ENCODE data around the gene ARHGDIB.

ARHGDIB gene

DNA sequence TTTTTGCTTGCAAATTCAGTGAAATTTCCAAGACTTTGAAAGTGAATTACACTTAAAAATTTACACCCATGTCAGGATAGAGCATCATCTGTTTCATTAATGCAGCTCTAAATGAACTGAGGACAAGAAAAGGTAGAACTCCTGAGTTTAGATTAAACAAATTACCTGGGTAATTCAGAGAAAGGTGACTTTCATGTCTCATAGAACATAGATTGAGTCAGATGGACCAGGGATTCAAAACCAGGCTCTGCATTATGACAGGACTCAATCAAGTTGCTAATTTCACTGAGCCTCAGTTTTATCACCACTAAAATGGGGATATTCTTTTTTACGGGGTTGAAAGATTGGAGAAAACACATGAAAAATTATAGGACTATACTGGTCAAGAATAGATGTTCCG is 4.5 kb downstream of the ARHGDIB start:
- DNase-seq (ENCODE audit: low read depth in 2 of 2) = no peak

DNA sequence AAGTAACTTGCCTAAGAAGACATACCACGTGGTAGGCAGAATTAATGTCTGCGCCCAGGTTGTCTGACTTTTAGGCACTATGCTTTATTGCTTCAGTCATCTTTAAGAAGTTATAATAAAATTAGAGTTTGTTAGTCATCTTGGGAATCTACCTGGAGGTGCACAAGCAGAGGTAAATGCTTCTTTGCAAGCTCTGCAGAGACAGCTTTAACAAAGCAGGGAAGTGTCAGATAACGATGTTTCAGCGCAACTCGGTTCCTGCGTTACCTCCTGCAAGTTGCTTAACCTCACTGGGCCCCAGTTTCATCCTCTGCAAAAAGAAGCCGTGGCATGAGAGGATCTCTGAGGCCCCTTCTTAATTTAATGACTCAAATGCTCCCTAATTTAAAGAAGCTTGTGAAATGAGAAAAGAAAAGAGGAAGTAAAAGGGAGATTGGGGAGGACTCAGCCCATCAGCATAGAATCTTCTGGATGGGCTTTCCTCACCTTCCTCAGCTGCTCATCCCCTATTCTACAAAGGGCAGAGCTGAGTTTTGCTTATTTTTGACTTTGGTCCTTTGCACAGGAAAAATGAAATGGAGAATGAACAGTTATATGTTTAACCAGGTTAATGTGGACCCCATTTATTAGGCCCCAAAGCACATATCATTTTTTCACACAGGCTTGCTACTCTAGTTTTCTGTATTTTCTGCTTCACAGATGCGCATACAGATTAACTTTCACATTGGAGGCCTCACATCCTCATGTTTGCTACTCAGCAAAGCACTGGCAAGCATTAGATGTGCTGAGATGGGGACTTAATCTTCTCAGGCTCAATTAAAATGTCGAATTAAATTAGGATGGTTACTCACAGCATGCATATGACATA is 5.1 kb downstream of the ARHGDIB start:
- no peak for DNase-seq (ENCODE audit: low read depth in 2 of 2)

DNA sequence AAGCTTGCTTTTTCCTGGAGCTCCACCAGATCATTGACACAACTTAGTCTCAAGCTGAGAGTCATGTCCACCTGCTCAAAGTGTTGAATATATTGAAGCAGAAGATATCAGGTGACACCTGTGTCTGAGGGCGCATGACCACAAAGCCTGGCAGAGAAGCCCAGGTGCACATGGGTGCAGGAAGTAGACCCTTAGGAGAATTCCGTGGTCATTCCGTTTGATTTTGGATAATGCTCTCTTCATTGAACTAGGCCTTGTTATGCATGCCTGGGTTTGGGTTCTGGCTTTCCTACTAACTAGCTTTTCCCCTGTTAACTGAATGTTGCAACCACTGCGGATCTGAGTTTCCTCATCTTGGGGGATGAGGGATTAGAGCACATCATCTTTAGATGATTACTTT is 7.1 kb downstream of the ARHGDIB start:
- no peak for DNase-seq (ENCODE audit: low read depth in 2 of 2)

DNA sequence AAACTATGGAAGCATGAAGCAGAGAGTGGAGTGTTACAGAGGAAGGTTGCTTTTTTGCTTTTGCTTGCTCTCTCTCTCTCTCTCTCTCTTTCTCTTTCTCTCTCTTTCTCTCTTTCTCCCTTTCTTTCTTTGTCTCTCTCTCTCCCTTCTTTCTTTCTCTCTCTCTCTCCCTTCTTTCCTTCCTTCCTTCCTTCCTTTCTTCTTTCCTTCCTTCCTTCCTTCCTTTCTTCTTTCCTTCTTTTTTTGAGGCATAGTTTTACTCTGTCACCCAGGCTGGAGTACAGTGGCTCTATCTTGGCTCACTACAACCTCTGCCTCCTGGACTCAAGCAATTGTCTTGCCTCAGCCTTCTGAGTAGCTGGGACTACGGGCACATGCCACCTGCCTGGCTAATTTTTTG is 7.6 kb downstream of the ARHGDIB start:
- no peak for DNase-seq (ENCODE audit: low read depth in 2 of 2)

DNA sequence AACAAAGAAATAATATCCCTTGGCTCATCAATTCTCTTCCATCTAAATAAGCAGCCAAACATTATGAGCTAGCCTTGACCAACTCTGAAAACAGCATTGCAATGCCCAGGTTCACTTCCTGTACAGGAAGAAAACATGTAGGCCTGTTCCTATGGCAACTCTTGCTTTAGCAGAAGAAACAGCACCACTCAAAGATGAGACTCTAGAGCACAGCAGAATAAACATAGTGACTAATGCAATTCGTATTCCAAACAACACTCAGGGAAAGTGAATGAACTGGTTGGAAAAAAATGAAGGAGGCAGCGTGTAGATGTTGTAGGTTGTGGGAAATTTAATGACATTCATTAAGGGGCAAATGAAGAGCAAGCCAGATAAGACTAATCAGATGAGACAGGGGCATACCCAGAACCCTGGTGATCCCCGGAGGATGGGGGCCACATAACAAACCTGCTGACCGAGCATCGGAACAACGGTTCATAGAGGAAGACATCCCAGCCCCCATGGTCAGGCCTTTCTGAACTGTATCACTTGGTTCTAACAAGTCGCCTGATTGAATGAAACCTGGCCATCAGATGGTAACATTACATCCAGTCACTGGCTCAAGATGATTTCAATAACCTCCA is 9.0 kb downstream of the ARHGDIB start:
- peak; percentile 60 to 64 for DNase-seq (ENCODE audit: low read depth in 2 of 2)

DNA sequence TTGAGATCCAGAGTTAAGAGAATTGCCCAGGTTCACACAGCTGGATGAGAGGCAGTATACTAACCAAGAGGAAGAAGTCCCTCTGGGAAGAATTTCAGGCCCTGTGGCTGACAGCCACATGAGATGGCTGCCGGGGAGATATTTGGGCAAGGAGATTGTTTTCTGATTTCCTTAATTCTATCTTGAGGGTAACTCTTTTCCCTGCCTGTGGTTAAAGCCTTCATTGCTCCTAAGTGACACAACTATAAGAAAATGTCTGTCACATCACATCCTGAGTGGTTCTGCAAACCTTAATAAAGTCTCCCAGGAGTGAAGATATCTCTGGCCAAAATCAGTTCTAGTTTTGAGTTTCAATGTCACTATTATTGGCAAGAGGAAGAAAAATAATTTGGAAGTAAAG is 9.6 kb downstream of the ARHGDIB start:
- DNase-seq (ENCODE audit: low read depth in 2 of 2) = no peak

DNA sequence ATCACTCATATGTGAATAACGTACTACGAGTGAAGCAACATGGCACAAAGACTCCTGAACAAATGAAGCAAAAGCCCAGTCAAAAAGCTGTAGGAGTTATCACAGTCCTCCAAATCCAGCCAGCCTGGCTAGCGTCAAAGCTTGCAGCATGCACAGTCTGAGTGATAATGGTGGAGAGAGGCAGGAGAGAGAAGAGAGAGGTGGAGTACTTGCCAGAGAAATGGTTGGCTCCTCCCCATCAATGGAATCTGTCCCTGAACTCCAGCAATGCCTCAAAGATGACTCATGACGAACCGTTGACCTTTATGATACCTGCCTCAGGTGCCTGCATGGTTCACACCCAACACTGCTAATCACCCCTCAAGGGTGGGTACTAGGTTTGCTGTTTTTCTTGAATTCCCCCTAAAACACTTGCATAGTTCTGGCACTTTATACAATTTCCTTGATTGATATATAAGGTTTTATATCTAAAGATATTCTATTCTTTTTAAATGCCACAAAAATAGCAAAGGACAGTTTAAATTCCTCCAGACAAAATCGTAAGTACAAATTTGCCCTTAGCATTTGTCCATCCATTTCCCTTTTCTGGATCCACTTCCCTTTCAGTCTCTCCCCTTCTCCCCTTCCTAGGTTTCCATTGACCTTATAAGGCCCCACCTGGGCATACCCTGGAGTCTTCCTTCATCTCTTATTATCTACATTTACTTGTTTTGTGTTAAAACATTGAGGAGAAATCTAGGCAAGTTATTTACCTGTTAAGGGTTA is 10.2 kb downstream of the ARHGDIB start:
- DNase-seq (ENCODE audit: low read depth in 2 of 2) = no peak

DNA sequence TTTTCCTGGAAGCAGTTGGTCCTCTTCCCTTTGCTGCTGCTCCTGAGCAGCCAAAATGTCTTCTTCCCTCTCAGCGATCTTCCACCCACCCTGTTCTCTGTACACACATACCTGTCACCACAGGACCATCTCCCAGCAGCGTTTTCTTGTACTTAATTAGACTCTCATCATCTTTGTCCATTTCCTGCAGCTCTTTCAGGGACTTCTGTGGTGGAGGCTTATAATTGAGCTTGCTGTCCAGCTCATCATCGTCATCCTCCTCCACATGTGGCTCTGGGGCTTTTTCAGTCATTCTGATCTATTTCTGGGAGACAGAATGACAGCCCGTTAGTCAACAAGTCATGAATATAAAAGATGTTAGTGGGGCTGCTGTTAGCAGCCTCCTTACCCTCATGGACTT is 11.0 kb downstream of the ARHGDIB start:
- DNase-seq (ENCODE audit: low read depth in 2 of 2) = no peak

DNA sequence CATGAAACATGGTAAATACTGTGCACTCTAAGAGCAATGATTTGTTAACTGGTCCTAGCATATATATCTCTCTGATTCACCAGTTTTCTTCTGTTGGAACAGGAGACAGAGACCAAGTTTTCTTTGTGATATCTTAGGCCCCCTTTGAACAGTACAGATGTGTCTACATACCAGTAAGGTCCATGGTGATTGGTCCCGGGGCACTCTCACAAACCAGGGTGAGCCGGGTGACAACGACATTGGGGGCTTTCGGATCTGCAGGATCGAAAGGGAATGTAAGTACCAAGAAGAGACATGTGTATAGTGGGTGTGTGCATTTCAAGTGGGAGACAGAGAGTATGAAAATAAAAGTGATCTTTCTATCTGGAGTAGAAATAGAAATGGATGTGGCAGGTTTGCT is 11.8 kb downstream of the ARHGDIB start:
- DNase-seq (ENCODE audit: low read depth in 2 of 2) = no peak

DNA sequence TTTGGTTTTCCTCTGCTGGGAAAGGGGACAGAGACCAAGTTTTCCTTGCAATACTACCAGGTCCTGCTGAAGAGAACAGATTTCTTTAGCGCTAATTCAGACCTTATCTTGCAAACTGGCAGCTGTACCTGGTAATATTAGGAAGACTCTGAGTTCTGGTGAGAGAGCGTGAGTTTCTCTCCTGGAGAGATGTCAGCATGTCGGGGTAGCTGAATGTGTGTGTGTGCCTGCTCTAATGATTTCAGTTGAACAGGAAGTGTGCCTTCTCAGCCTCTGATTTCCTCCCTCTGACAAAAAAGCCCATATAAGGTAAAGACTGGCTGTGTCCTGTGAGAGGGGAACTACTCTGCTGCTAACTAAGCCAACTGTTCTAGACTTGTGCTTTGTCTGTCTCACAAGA is 12.7 kb downstream of the ARHGDIB start:
- peak; percentile 80 to 83 for DNase-seq (ENCODE audit: low read depth in 2 of 2)

DNA sequence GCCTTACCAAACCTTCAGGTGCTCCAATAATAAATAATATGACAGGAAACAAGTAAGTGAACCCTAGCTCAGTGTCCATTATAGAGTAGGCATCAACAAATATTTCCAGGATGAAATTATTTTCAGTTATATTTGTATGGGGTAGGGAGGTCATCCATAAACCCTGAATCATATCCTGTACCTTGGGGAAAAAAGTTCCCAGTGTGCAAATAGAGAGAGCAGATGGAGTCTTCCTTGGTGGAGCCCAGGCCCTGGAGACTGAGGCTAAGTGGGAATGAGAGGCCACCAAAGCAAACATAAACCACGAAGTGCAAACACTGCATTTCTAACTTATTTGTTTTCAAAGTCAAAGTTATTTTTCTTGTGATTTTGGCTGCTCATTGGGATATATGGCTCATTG is 14.5 kb downstream of the ARHGDIB start:
- no peak for DNase-seq (ENCODE audit: low read depth in 2 of 2)

DNA sequence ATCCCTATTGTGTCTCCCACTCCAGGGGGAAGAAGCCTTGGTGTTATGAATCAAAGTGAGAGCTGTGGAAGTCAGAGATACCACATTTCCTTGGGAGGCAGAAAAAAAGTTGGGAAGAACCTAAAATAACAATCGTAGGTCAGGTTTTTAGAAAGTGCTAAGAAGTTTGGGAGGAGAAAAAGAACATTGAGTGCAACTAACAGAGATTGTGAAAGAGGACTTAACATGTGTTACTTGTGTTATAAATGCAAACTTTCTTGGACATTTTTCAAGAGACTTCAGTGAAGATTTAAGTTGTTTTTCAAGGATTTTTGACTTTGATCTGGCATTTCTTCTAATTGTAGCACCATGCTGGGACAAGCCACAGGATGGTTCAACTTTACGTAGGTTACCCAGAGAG is 15.2 kb downstream of the ARHGDIB start:
- DNase-seq (ENCODE audit: low read depth in 2 of 2) = no peak

DNA sequence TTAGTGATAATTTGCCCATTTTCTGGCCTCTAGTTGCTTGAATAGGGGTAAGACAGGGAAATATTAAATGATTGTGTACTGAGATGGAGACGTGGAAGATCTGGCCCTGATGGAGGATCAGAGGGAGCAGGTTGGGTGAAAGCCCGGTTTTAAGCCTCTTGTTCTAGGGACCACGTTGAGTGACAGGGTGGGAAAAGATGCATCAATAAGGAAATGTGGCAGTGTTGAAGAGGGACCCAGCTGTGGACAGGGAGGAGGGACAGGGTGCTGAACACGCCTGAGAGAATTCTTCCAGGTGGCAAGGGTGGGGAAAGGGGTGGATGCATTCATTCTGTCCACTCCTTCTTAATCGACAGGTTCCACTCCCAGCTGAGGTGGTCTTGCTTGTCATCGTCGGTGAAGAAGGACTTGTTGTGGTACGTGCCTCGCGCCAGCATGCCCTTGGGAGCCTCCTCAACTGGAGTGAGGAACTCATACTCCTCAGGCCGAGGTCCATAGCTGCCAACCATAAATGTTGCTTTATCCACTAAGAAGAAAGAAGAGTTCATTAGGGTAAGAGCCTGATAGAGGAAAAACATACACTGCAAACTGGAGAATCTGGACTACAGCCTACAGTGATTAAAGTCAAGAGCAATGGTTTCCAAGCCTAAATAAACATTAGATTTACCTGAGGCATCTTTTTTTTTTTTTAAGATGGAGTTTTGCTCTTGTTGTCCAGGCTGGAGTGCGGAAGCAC is 19.0 kb downstream of the ARHGDIB start:
- no peak for DNase-seq (ENCODE audit: low read depth in 2 of 2)

DNA sequence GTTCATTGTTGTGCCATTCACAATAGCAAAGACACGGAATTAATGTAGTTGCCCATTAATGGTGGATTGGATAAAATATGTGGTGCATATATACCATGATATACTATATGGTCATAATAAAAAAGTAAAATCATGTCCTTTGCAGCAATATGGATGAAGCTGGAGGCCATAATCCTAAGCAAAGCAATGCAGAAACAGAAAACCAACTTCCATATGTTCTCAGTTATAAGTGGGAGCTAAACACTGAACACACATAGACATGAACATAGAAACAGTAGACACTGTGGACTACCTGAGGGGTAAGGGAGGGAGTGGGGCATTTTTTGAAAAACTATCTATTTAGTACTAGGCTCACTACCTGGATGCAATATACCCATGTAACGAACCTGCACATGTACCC is 20.0 kb downstream of the ARHGDIB start:
- DNase-seq (ENCODE audit: low read depth in 2 of 2) = no peak

DNA sequence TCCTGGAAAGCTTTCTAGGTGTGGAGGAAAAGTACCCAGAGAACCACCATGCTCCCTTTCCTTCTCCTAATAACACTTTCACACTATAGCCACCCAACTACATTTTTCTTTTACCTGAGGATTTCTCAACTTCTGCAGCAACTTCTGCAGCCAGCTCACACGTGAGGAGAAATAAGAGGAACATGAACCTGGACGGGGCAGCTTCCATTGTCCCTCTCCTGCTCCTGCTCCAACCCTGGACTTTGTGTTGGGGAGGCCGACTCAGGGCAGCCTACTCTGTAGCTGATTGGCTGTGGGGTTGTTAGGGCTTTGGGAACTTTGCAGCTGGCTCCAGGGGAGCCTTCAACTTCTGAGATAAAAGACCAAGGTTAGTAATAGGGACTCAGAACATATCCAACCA is 23.1 kb downstream of the ARHGDIB start, which contains the start of gene ERP27:
Gene ERP27, minus strand, starts transcription at position 237 of the 400 bp plus-strand sequence. Its CDS starts 29 bp downstream, at position 208.
- no peak for DNase-seq (ENCODE audit: low read depth in 2 of 2)

DNA sequence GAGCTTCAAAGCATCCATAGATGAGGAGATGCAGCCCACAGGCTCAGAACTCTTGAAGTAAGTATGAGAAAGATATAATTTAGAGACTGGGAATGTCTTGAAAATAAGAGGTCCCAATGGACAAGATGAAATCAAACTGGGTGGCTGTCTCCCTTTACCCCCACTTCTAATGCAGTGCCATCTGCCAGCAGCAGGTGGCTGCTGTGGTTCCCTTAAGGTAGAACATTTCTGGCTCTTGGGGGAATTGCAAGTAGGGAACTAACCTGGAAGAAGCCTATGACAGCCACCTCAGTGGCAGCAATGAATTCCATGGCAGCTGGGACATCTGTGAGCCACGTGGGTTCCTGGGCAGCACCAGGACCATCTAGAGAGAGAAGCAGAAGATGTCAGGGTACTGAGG is 23.7 kb downstream of the ARHGDIB start:
- DNase-seq (ENCODE audit: low read depth in 2 of 2) = no peak

DNA sequence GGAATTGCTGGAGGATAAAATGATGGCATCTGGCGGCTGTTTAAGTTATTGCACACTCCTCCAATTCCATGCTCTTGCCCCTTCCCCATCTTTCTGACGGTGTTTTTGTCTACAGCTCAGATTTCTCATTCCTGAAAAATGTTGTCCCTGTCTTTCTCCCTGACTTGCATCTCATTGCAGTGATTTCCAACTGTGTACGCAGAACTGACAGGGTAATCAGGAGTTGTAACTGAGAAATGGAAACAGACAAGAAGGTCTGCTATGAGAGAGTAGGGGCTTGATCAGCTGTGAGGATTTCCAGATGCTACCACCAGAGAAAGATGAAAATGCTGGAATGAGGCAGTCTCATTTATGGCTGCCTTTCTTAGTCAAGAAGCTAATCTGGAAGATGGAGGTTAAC is 24.4 kb downstream of the ARHGDIB start:
- DNase-seq (ENCODE audit: low read depth in 2 of 2) = no peak

DNA sequence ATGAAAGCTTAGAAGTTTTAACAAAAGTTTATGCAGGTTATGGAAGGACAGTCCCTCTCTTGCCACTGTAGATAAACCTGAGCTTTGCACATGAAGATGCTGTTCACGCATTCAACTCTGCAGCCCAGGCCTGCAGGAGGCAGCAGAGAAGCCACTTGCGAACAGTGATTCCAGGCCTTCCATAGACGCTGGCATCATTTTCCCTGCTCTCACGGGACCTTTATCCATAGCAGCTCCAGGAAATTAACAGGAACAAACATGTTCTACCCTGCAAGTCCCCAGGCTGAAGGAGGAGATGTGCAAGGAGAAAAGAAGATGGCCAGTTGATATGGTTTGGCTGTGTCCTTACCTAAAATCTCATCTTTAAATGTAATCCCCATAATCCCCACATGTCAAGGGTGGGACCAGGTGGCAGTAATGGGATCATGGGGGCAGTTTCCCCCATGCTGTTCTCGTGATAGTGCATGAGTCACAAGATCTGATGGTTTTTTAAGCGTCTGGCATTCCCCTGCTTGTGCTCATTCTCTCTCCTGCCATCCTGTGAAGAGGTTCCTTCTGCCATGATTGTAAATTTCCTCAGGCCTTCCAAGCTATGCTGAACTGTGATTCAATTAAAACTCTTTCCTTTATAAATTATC is 25.1 kb downstream of the ARHGDIB start:
- DNase-seq (ENCODE audit: low read depth in 2 of 2) = no peak

DNA sequence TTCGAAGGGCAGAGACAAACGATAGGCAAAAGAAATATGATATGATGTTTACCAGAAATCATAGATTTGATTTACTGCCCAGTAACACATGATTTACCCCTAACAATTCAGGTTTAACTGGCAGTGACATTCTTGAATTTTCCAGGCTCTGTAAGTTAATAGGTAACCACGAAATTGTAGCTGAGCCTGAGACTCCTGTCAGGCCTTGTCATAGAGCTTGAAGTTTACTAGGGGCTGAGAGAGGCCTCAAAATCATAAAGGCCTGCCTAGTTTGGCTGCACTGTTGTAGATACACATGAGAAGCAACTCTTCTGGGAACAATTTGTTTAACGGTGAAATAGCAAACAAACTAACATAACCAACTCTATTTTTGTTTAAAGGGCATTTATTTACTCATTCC is 26.4 kb downstream of the ARHGDIB start:
- DNase-seq (ENCODE audit: low read depth in 2 of 2) = no peak

DNA sequence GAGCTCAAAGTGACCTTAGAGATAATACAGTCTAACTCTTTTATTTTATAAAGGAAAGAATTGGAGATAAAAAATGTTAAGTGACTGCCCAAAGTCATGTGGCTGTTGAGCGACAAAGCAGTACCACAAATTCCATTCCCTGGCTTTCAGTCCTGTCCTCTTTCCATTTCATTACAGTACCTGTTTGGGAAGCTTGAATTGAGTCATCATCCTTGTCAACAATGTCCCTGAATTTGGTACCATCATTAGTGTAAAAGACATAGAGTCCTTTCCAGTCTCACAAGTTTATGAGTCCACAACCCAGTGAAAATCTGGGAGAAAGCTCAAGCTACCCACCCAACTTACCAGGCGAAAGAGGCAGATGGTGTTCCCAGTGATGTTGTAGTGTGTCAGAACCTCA is 26.9 kb downstream of the ARHGDIB start:
- DNase-seq (ENCODE audit: low read depth in 2 of 2) = no peak

DNA sequence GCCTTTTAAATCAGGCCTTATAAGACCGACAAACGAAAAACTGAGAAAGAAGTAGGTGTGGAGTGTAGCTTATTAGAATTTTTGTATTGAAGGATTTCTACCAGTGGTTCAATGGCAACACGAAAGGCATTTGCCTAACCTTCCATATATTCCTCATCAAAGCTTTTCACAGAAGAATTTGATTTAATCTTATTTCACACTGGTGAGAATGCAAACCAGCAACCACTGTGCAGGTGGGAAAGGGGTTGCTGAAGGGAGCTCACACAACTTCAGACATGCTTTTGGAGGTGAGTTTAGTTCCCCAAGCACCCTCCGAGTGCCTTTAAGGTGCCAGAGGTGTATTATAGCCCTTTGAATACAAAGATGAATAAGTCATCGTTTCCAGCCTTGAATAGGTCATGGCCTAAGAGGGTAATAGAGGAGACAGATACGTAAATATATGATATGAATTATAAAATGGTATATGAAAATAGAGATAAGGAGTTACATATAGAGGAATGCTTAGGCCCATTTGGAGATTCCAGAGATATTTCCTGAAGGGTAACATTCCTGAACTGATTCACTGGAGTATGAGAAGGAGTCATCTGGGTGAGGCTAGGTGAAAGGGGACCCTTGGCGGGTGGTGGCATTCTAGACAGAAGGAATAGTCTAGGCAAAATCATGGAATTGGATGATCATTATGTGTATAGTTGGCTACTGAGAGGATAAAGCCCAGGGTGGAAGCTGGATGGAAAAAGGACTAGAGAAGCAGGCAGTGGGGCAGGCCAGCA is 29.4 kb downstream of the ARHGDIB start:
- no peak for DNase-seq (ENCODE audit: low read depth in 2 of 2)

Data from fibroblast of skin of left biceps (primary cell).